HFFc6 (cell line): ENCODE data around the gene CEMIP2. TPM values are rescaled to one million over a fixed set of nuclear protein-coding genes. Genes with fewer than 3 reads are reported as not detected.
A peak's percentile ranks its signal among the peaks of the same experiment; 100 is the strongest.

Source experiments
- DNase-seq: peaks from one replicate; pipeline ENCODE4 v3.0.0-alpha.2; 2018
- H3K27ac Mint-ChIP-seq: 2 replicates; pipeline ENCODE4 v1.8.0; 2020; ENCODE audit warnings: mild to moderate bottlenecking, mixed read lengths
- H3K27me3 Mint-ChIP-seq: 2 replicates; pipeline ENCODE4 v1.8.0; 2021; ENCODE audit warnings: mild to moderate bottlenecking, moderate library complexity, mixed read lengths; ENCODE audit not compliant: insufficient read depth
- H3K36me3 Mint-ChIP-seq: 2 replicates; pipeline ENCODE4 v1.8.0; 2021; ENCODE audit warnings: low read depth, mixed read lengths
- H3K4me1 Mint-ChIP-seq: 2 replicates; pipeline ENCODE4 v1.8.0; 2020; ENCODE audit warnings: low read depth, mixed read lengths
- H3K4me3 Mint-ChIP-seq: 2 replicates; pipeline ENCODE4 v1.8.0; 2020; ENCODE audit warnings: mild to moderate bottlenecking, moderate library complexity, mixed read lengths
- H3K9me3 Mint-ChIP-seq: 2 replicates; pipeline ENCODE4 v1.8.0; 2020; ENCODE audit warnings: mild to moderate bottlenecking, mixed read lengths
- long read RNA-seq: library from polyadenylated mRNA; unstranded; transcript quantifications from one replicate; pipeline ENCODE4 v2.0.0, GENCODE V29; 2019
- total RNA-seq, 6 experiments: library from RNA; stranded (reverse); fragmentation: NEBNext Ultra II Directional; extraction: Animal tissue kit (Norgen Biotek cat#: 25700); gene quantifications; 2 replicates in 1 of 6; 3 replicates in 5 of 6; pipeline ENCODE4 v1.2.3, GENCODE V29; 2021
- TF ChIP-seq, protein P1 (sequence below): fragments of 200-600 bp; sonication (generic); IDR thresholded peaks from 2 replicates; pipeline ENCODE4 v1.5.0; 2021; ENCODE audit warnings: antibody characterized with exemption, mild to moderate bottlenecking

Gene CEMIP2, protein sequence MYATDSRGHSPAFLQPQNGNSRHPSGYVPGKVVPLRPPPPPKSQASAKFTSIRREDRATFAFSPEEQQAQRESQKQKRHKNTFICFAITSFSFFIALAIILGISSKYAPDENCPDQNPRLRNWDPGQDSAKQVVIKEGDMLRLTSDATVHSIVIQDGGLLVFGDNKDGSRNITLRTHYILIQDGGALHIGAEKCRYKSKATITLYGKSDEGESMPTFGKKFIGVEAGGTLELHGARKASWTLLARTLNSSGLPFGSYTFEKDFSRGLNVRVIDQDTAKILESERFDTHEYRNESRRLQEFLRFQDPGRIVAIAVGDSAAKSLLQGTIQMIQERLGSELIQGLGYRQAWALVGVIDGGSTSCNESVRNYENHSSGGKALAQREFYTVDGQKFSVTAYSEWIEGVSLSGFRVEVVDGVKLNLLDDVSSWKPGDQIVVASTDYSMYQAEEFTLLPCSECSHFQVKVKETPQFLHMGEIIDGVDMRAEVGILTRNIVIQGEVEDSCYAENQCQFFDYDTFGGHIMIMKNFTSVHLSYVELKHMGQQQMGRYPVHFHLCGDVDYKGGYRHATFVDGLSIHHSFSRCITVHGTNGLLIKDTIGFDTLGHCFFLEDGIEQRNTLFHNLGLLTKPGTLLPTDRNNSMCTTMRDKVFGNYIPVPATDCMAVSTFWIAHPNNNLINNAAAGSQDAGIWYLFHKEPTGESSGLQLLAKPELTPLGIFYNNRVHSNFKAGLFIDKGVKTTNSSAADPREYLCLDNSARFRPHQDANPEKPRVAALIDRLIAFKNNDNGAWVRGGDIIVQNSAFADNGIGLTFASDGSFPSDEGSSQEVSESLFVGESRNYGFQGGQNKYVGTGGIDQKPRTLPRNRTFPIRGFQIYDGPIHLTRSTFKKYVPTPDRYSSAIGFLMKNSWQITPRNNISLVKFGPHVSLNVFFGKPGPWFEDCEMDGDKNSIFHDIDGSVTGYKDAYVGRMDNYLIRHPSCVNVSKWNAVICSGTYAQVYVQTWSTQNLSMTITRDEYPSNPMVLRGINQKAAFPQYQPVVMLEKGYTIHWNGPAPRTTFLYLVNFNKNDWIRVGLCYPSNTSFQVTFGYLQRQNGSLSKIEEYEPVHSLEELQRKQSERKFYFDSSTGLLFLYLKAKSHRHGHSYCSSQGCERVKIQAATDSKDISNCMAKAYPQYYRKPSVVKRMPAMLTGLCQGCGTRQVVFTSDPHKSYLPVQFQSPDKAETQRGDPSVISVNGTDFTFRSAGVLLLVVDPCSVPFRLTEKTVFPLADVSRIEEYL (N-terminal part only)
- 100 to 1,000 TPM in 2 of 6 experiments, 10 to 100 TPM in 4; 86.0 to 106 (median 92.1) TPM for total RNA-seq
- long read RNA-seq, full-length matches to known transcripts: 8 of 31 reads
- long read RNA-seq, partial matches to known transcripts: 19 of 31 reads
- long read RNA-seq, other reads (novel, unspliced or antisense): 4 of 31 reads

GRCh38 chr9:71768388-71769174 is at the start of gene CEMIP2:
CEMIP2 (minus strand) TSS chr9:71768513; CDS start chr9:71750373, 18,140 bp downstream.
- TF ChIP-seq, protein P1, sequence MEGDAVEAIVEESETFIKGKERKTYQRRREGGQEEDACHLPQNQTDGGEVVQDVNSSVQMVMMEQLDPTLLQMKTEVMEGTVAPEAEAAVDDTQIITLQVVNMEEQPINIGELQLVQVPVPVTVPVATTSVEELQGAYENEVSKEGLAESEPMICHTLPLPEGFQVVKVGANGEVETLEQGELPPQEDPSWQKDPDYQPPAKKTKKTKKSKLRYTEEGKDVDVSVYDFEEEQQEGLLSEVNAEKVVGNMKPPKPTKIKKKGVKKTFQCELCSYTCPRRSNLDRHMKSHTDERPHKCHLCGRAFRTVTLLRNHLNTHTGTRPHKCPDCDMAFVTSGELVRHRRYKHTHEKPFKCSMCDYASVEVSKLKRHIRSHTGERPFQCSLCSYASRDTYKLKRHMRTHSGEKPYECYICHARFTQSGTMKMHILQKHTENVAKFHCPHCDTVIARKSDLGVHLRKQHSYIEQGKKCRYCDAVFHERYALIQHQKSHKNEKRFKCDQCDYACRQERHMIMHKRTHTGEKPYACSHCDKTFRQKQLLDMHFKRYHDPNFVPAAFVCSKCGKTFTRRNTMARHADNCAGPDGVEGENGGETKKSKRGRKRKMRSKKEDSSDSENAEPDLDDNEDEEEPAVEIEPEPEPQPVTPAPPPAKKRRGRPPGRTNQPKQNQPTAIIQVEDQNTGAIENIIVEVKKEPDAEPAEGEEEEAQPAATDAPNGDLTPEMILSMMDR: peak; percentile 55
- no peaks in the 10 kb centered on the region for H3K9me3 Mint-ChIP-seq
- H3K4me3 Mint-ChIP-seq: peak within 1 kb of the TSS; percentile 97
- no peaks in the 10 kb centered on the region; the same call in 1 of the 2 replicates for H3K27me3 Mint-ChIP-seq
- H3K4me1 Mint-ChIP-seq: peaks cover 48% of the 10 kb centered on the region
- peak within 1 kb of the TSS; percentile 93 for H3K27ac Mint-ChIP-seq
- peak; percentile 89 for DNase-seq
- peaks cover 16% of the 10 kb centered on the region; the same call in 1 of the 2 replicates for H3K36me3 Mint-ChIP-seq

GRCh38 chr9:71816916-71817451 is 48.7 kb upstream of the CEMIP2 start:
- TF ChIP-seq, protein P1: no peak
- H3K36me3 Mint-ChIP-seq: no peaks in the 10 kb centered on the region
- H3K9me3 Mint-ChIP-seq: no peaks in the 10 kb centered on the region
- peaks cover 3% of the 10 kb centered on the region; the same call in 1 of the 2 replicates for H3K27me3 Mint-ChIP-seq
- peaks cover 26% of the 10 kb centered on the region for H3K4me1 Mint-ChIP-seq
- DNase-seq: no peak
- no peak overlapping the region for H3K4me3 Mint-ChIP-seq
- no peak overlapping the region for H3K27ac Mint-ChIP-seq

GRCh38 chr9:71814815-71815214 is 46.5 kb upstream of the CEMIP2 start:
- H3K27ac Mint-ChIP-seq: no peak overlapping the region
- H3K9me3 Mint-ChIP-seq: no peaks in the 10 kb centered on the region
- peaks cover 10% of the 10 kb centered on the region; the same call in 1 of the 2 replicates for H3K4me1 Mint-ChIP-seq
- no peaks in the 10 kb centered on the region for H3K36me3 Mint-ChIP-seq
- no peak for DNase-seq
- peaks cover 3% of the 10 kb centered on the region; the same call in 1 of the 2 replicates for H3K27me3 Mint-ChIP-seq
- TF ChIP-seq, protein P1: no peak
- no peak overlapping the region for H3K4me3 Mint-ChIP-seq

GRCh38 chr9:71814226-71814625 is 45.9 kb upstream of the CEMIP2 start:
- TF ChIP-seq, protein P1: no peak
- H3K4me3 Mint-ChIP-seq: no peak overlapping the region
- no peaks in the 10 kb centered on the region for H3K9me3 Mint-ChIP-seq
- no peaks in the 10 kb centered on the region for H3K36me3 Mint-ChIP-seq
- DNase-seq: no peak
- H3K27ac Mint-ChIP-seq: no peak overlapping the region
- peaks cover 10% of the 10 kb centered on the region; the same call in 1 of the 2 replicates for H3K4me1 Mint-ChIP-seq
- H3K27me3 Mint-ChIP-seq: peaks cover 3% of the 10 kb centered on the region; the same call in 1 of the 2 replicates
